ENCODE data around the gene MED12L.

- no peak for TF ChIP-seq CTCF (conservative IDR thresholded peaks at IDR 0.05)
- no peak for TF ChIP-seq EZH2 (IDR thresholded peaks at IDR 0.05; ENCODE audit: low read depth)
Observed at GRCh38 chr3:151052346-151052745, 33.1 kb upstream of the MED12L start.
